Muscle of leg (tissue), 11 donors: Measurements from ENCODE around the gene CYP11A1. TPM values are rescaled to one million over a fixed set of nuclear protein-coding genes. Genes with fewer than 3 reads are reported as not detected.

Source experiments
- DNase-seq: peaks from one replicate; pipeline ENCODE4 v3.0.0; 2013
- H3K27ac ChIP-seq: one replicate; pipeline ENCODE4 v1.5.1; 2013; ENCODE audit warnings: mild to moderate bottlenecking, low read length, control low read depth
- H3K27me3 ChIP-seq: one replicate; pipeline ENCODE4 v1.6.1; 2013; ENCODE audit warnings: low read length; ENCODE audit not compliant: control insufficient read depth, insufficient read depth
- H3K36me3 ChIP-seq: one replicate; pipeline ENCODE4 v1.6.1; 2013; ENCODE audit warnings: low read length; ENCODE audit not compliant: control insufficient read depth, insufficient read depth
- H3K4me1 ChIP-seq: one replicate; pipeline ENCODE4 v1.6.1; 2013; ENCODE audit warnings: low read length; ENCODE audit not compliant: control insufficient read depth, insufficient read depth
- H3K4me3 ChIP-seq: one replicate; pipeline ENCODE4 v1.5.1; 2013; ENCODE audit warnings: low read length, control low read depth
- H3K9me3 ChIP-seq: replicated peaks from 2 replicates; pipeline ENCODE4 v1.6.1; 2013; ENCODE audit warnings: low read depth, low read length; ENCODE audit not compliant: control insufficient read depth
- WGBS: methylation state at CpG from one replicate; pipeline ENCODE4 v1.1.5; 2013; ENCODE audit warnings: missing lambda C conversion rate; ENCODE audit not compliant: insufficient coverage; 5-methylcytosine and 5-hydroxymethylcytosine counted together
- polyA plus RNA-seq, 8 donors: library from polyadenylated mRNA; unstranded; fragments of 120-200 nt; gene quantifications; one replicate each; pipeline versions ENCODE4 v1.2.1 to v1.2.3, GENCODE V29; 2013; ENCODE audit warnings: inconsistent platforms in 1 of 8, low replicate concordance in 1 of 8; ENCODE audit not compliant: insufficient read length in 8 of 8, insufficient read depth in 1 of 8
- total RNA-seq: library from RNA; stranded (reverse); fragments of 120-200 nt; gene quantifications from one replicate; pipeline ENCODE4 v1.2.4, GENCODE V29; 2013

The CYP11A1 gene
- total and polyA plus RNA-seq, 9 donors, result 1.2 to 3.6 (median 2.4) TPM

GRCh38 chr15:74381481-74381880 is 14.0 kb upstream of the CYP11A1 start:
- no CpG with 5 or more reads among the region's 5 CpGs for WGBS
- Histone ChIP-seq H3K9me3 (no peaks in the 10 kb centered on the region), H3K27ac (no peak overlapping the region), H3K27me3 (peaks cover 3% of the 10 kb centered on the region), H3K36me3 (no peaks in the 10 kb centered on the region), H3K4me3 (no peak overlapping the region), H3K4me1 (peaks cover 32% of the 10 kb centered on the region)
- DNase-seq, result no peak

- 25% methylated on average over 1 of the region's 2 CpGs for WGBS
Observed at GRCh38 chr15:74381190-74381453, 13.7 kb upstream of the CYP11A1 start.

DNA sequence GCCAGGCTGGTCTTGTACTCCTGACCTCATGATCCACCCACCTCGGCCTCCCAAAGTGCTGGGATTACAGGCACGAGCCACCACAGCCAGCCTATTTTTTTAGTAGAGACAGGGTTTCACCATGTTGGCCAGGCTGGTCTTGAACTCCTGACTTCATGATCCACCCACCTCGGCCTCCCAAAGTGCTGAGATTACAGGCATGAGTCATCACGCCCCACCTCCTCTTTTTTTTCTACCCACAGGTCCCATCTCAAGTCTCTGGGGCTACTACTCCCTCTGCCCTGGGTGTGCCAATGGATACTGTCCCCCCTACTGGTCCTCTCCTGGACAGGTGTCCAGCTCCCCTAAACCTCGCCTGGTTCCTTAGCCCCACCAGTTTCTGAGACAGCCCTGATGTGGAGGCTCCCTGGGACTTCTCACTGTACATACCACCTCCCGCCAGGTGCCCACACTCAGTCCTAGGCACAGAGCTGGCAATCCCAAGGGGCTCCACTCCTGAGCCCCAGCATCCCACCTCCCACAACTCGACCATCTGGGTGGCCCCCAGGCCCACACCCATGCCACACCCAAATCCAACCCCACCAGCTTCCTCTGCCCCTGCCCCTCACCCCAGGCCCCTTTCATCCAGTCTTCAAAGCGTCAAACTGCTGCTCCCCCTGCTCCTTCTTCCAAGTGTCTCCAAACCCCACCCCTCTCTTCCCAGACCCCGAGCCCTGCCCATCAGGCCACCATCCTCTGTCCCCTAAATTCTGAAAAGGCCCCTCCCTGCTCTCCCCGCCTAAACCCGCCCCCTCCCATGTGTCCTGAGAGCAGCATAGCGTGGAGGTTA is 13.1 kb upstream of the CYP11A1 start:
- peaks cover 3% of the 10 kb centered on the region for H3K27me3 ChIP-seq
- peaks cover 23% of the 10 kb centered on the region for H3K4me1 ChIP-seq
- no peak overlapping the region for H3K4me3 ChIP-seq
- H3K27ac ChIP-seq, result no peak overlapping the region
- DNase-seq, result peak; percentile 6
- no peaks in the 10 kb centered on the region for H3K36me3 ChIP-seq
- no peaks in the 10 kb centered on the region for H3K9me3 ChIP-seq
- 54% methylated on average over 12 of the region's 12 CpGs for WGBS

More at GRCh38 chr15:74381190-74381453, 13.7 kb upstream of the CYP11A1 start:
- H3K27me3 ChIP-seq, result peaks cover 3% of the 10 kb centered on the region
- no peak for DNase-seq
- H3K4me1 ChIP-seq, result peaks cover 28% of the 10 kb centered on the region
- H3K27ac ChIP-seq, result no peak overlapping the region
- no peaks in the 10 kb centered on the region for H3K36me3 ChIP-seq
- H3K9me3 ChIP-seq, result no peaks in the 10 kb centered on the region
- H3K4me3 ChIP-seq, result no peak overlapping the region

GRCh38 chr15:74378848-74379247 is 11.4 kb upstream of the CYP11A1 start:
- H3K4me1 ChIP-seq, result peaks cover 16% of the 10 kb centered on the region
- no peaks in the 10 kb centered on the region for H3K9me3 ChIP-seq
- peaks cover 16% of the 10 kb centered on the region for H3K27me3 ChIP-seq
- H3K36me3 ChIP-seq, result no peaks in the 10 kb centered on the region
- H3K27ac ChIP-seq, result no peak overlapping the region
- 29% methylated on average over 5 of the region's 9 CpGs for WGBS
- peak; percentile 25 for DNase-seq
- H3K4me3 ChIP-seq, result no peak overlapping the region

DNA sequence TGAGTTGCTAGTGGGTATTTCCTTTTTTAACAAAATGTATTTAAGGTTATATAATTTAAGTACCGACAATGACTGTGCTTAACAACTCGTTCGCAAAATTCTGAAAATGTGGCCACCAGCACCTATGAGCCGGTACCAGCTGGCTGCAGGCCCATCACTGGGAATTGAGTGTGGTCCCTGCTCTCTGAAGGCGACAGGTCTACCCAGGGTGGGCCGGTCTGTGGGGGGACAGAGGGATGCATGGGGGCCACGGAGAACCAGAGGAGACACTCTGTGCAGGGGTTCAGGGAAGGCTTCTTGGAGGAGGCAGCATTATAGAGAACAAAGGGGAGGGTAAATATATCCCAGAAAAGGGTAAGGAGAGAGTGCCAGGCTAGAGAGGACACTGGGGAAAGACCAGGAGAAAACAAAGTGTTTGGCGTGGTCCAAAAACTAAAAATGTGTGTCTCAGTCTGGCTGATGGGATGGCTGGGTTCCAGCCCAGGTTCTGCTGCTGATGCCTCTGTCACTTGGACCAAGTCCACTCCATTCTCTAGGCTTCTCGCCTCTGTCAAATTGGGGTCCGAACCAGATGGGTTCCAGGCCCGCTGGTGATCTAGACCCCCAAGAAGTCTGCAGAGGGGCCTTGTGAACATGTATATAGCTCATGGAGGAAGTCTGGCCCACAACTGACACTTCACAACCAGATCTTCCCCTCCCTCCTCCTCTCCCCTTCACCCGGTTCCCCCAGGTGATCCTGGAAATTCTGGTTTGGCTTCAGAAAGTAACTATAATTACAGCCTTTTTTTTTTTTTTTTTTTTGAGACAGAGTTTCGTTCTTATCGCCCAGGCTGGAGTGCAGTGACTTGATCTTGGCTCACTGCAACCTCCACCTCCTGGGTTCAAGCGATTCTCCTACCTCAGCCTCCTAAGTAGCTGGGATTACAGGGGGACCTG is 10.7 kb upstream of the CYP11A1 start:
- no peaks in the 10 kb centered on the region for H3K9me3 ChIP-seq
- no peaks in the 10 kb centered on the region for H3K36me3 ChIP-seq
- no peak overlapping the region for H3K4me3 ChIP-seq
- peak; percentile 3 for DNase-seq
- WGBS, result 84% methylated on average over 8 of the region's 15 CpGs
- no peak overlapping the region for H3K27ac ChIP-seq
- H3K27me3 ChIP-seq, result peaks cover 22% of the 10 kb centered on the region
- H3K4me1 ChIP-seq, result peaks cover 21% of the 10 kb centered on the region

DNA sequence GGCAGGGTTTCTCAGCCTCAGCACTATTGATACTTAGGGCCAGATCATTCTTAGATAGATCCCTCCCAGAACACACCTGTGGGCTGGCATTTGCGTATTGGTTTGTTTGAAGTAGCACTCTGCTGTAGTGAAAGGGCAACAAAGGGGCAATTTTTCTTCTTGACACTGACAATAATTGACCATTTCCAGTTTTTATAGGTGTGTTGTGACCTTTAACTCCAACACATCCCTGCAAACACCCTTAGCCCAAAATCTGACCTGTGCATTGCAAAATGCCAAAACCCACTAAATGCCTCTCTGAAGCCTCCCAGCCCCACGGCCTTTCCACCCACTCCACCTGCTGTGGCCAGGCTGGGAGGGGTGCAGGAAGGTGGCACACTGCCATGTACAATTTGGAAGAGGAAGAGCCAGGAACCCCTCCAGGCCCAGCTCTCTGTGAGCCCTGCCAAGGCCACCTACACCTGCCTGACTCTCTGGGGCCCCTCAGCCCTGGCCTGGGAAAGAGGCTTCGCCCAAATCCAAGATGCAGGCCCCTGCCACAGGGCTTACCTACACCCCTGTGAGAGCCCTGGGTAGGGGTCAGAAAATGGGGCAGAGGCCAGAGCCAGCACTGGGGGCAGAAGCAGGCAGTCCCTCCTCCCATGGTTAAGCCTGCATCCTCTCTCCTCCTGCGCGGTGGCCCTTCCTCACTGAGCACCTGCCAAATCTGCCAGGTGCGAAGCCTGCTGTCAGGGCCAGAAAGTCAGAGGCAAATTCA is 9.6 kb upstream of the CYP11A1 start:
- H3K4me1 ChIP-seq, result peaks cover 21% of the 10 kb centered on the region
- no peaks in the 10 kb centered on the region for H3K9me3 ChIP-seq
- H3K4me3 ChIP-seq, result no peak overlapping the region
- no peaks in the 10 kb centered on the region for H3K36me3 ChIP-seq
- H3K27me3 ChIP-seq, result peaks cover 30% of the 10 kb centered on the region
- no peak for DNase-seq
- H3K27ac ChIP-seq, result no peak overlapping the region
- WGBS, result 80% methylated on average over 1 of the region's 6 CpGs

DNA sequence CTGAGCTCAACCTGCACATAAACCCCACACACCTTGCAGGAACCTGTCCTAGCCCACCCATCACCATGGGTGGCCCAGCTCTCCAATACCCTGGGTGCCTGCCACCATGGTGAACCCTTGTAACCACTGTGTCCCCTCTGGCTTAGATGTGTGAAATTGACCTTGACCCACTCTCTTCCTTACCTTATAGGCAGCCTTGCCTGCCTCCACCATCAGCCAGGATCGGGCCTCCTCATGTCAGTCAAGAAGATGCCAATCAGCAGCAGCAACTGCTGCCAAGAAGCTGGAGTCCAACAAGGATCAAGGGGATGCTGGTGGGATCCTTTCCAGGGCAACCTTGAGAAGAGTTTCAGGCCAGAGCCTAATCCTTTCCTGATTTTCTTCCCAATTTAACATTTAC is 8.8 kb upstream of the CYP11A1 start:
- 88% methylated on average over 1 of the region's 1 CpG for WGBS
- Histone ChIP-seq H3K36me3 (no peaks in the 10 kb centered on the region), H3K4me1 (peaks cover 15% of the 10 kb centered on the region), H3K4me3 (no peak overlapping the region), H3K27me3 (peaks cover 30% of the 10 kb centered on the region), H3K9me3 (no peaks in the 10 kb centered on the region), H3K27ac (no peak overlapping the region)
- DNase-seq, result peak; percentile 5

DNA sequence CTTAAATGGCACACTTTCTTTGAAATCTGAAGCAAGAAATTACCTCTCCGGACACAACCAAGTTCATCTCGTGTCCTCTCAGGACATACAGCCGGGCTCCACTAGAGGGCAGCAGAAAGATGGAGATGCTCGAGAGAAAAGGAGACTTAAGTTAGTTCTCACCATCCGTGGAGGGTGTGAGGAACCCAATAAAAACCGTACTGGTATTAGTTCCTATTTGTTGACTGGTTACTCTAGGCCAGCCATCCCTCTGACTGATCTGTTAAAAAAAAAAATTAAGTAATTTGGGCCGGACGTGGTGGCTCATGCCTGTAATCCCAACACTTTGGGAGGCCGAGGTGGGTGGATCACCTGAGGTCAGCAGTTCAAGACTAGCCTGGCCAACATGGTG is 7.9 kb upstream of the CYP11A1 start:
- Histone ChIP-seq H3K27ac (no peak overlapping the region), H3K36me3 (no peaks in the 10 kb centered on the region), H3K4me1 (peaks cover 15% of the 10 kb centered on the region), H3K9me3 (no peaks in the 10 kb centered on the region), H3K4me3 (no peak overlapping the region), H3K27me3 (peaks cover 35% of the 10 kb centered on the region)
- 26% methylated on average over 3 of the region's 9 CpGs for WGBS
- DNase-seq, result peak; percentile 88

- H3K9me3 ChIP-seq, result no peaks in the 10 kb centered on the region
- peak overlapping the region; percentile 47 for H3K4me3 ChIP-seq
- 4% methylated on average over 8 of the region's 11 CpGs for WGBS
- H3K4me1 ChIP-seq, result peaks cover 15% of the 10 kb centered on the region
- H3K36me3 ChIP-seq, result no peaks in the 10 kb centered on the region
- no peak for DNase-seq
- H3K27ac ChIP-seq, result no peak overlapping the region
- H3K27me3 ChIP-seq, result peaks cover 36% of the 10 kb centered on the region
Observed at GRCh38 chr15:74374648-74375302, 7.3 kb upstream of the CYP11A1 start.
